Stimulated activated CD4-positive, alpha-beta T cell treated with anti-CD3 and anti-CD28 coated beads, Interleukin-15, amount 100 ng/mL, for 1 hour (primary cell): ENCODE data around the gene ZXDC.

Experiments used
- DNase-seq, 2 donors: peaks; one replicate each; pipeline ENCODE4 v3.0.0-alpha.2; 2020; ENCODE audit warnings: low read depth in 1 of 2, low spot score in 1 of 2

Gene ZXDC

GRCh38 chr3:126474498-126475412, 936 bp downstream of the ZXDC start:
- peak in 1 of 2 donors; percentile 22 for DNase-seq

- DNase-seq: no peak
Observed at GRCh38 chr3:126473292-126474168, 2.2 kb downstream of the ZXDC start.

GRCh38 chr3:126472277-126473006, 3.2 kb downstream of the ZXDC start:
- DNase-seq: no peak

GRCh38 chr3:126469479-126469878, 6.2 kb downstream of the ZXDC start:
- no peak for DNase-seq

- DNase-seq: no peak
Observed at GRCh38 chr3:126468028-126468891, 7.4 kb downstream of the ZXDC start.

GRCh38 chr3:126467611-126467955, 8.1 kb downstream of the ZXDC start:
- DNase-seq: no peak

GRCh38 chr3:126466886-126467610, 8.6 kb downstream of the ZXDC start:
- DNase-seq: no peak

- DNase-seq: no peak
Observed at GRCh38 chr3:126465928-126466544, 9.7 kb downstream of the ZXDC start.

- no peak for DNase-seq
Observed at GRCh38 chr3:126464997-126465396, 10.7 kb downstream of the ZXDC start.

- DNase-seq: no peak
Observed at GRCh38 chr3:126464494-126464893, 11.2 kb downstream of the ZXDC start.

GRCh38 chr3:126464093-126464492, 11.6 kb downstream of the ZXDC start:
- no peak for DNase-seq

- DNase-seq: no peak
Observed at GRCh38 chr3:126463521-126463920, 12.2 kb downstream of the ZXDC start.

- DNase-seq: no peak
Observed at GRCh38 chr3:126461450-126462070, 14.1 kb downstream of the ZXDC start.

- DNase-seq: no peak
Observed at GRCh38 chr3:126460381-126460780, 15.3 kb downstream of the ZXDC start.

GRCh38 chr3:126459763-126460127, 15.9 kb downstream of the ZXDC start:
- no peak for DNase-seq

GRCh38 chr3:126459111-126459762, 16.5 kb downstream of the ZXDC start:
- no peak for DNase-seq

- no peak for DNase-seq
Observed at GRCh38 chr3:126456766-126457388, 18.8 kb downstream of the ZXDC start.

- DNase-seq: no peak
Observed at GRCh38 chr3:126456211-126456610, 19.5 kb downstream of the ZXDC start.
